Spleen (tissue), 11 donors: ENCODE results near the gene PLCD4. TPM values are rescaled to one million over a fixed set of nuclear protein-coding genes. Genes with fewer than 3 reads are reported as not detected.

Experiments used
- DNase-seq: peaks from one replicate; pipeline ENCODE4 v3.0.0-alpha.2; 2020
- H3K27ac ChIP-seq, 8 donors: fragments of 200-600 bp; sonication (generic) in 7 of 8; 1 replicate in 4 of 8; 2 replicates in 4 of 8; pipeline versions ENCODE4 v1.5.0 to v1.8.0; 2016 to 2021; ENCODE audit warnings: inconsistent platforms in 4 of 8, mild to moderate bottlenecking in 4 of 8, moderate library complexity in 1 of 8
- H3K27me3 ChIP-seq, 7 donors: fragments of 200-600 bp; sonication (generic) in 6 of 7; replicated peaks in 1 of 7; 1 replicate in 4 of 7; 2 replicates in 3 of 7; pipeline versions ENCODE4 v1.5.0 to v1.8.0; 2016 to 2021; ENCODE audit warnings: inconsistent platforms in 3 of 7, mild to moderate bottlenecking in 1 of 7
- H3K36me3 ChIP-seq, 6 donors: fragments of 200-600 bp; sonication (generic) in 5 of 6; 1 replicate in 4 of 6; 2 replicates in 2 of 6; pipeline versions ENCODE4 v1.5.0 to v1.8.0; 2016 to 2021; ENCODE audit warnings: inconsistent platforms in 2 of 6
- H3K4me1 ChIP-seq, 6 donors: fragments of 200-600 bp; sonication (generic) in 5 of 6; 1 replicate in 3 of 6; 2 replicates in 3 of 6; pipeline versions ENCODE4 v1.5.0 to v1.8.0; 2016 to 2021; ENCODE audit warnings: inconsistent platforms in 3 of 6
- H3K4me3 ChIP-seq, 8 donors: fragments of 200-600 bp; sonication (generic) in 7 of 8; 1 replicate in 4 of 8; 2 replicates in 4 of 8; pipeline versions ENCODE4 v1.5.0 to v1.8.0; 2016 to 2021; ENCODE audit warnings: inconsistent platforms in 4 of 8, mild to moderate bottlenecking in 4 of 8, moderate library complexity in 2 of 8
- H3K9me3 ChIP-seq, 8 donors: fragments of 200-600 bp; sonication (generic) in 7 of 8; 1 replicate in 4 of 8; 2 replicates in 4 of 8; pipeline versions ENCODE4 v1.5.0 to v1.8.0; 2016 to 2021; ENCODE audit warnings: inconsistent platforms in 4 of 8
- CTCF ChIP-seq, 11 experiments: fragments of 200-600 bp in 7 of 11; fragments of 450-650 bp in 4 of 11; sonication (generic) in 4 of 11; IDR thresholded peaks in 8 of 11; conservative IDR thresholded peaks in 3 of 11; 1 replicate in 7 of 11; 2 replicates in 4 of 11; pipeline versions ENCODE4 v1.4.0 to v1.8.0; 2016 to 2021; ENCODE audit warnings: antibody characterized with exemption in 11 of 11, inconsistent platforms in 4 of 11, mild to moderate bottlenecking in 1 of 11
- POLR2A ChIP-seq, 3 donors: fragments of 450-650 bp; IDR thresholded peaks; one replicate each; pipeline ENCODE4 v1.5.1; 2017; ENCODE audit warnings: antibody characterized with exemption in 3 of 3, mild to moderate bottlenecking in 1 of 3
- POLR2AphosphoS5 ChIP-seq, 3 donors: sonication (generic); formaldehyde crosslinking; IDR thresholded peaks; one replicate each; pipeline ENCODE4 v1.5.1; 2017; ENCODE audit warnings: antibody characterized with exemption in 3 of 3
- WGBS, 5 donors: extraction: QIAGEN DNeasy Blood & Tissue Kit in 3 of 5; methylation state at CpG; one replicate each; pipeline versions ENCODE4 v1.1.5 to v1.1.7; 2013 to 2018; 5-methylcytosine and 5-hydroxymethylcytosine counted together
- intact Hi-C: fragments of 100-400 bp; cut with DNase I; formaldehyde crosslinking; loops from one replicate; pipeline ENCODE4 v1.15.0; 2023; ENCODE audit warnings: low total_unique reads
- polyA plus RNA-seq, 3 donors: library from polyadenylated mRNA; stranded (reverse); fragments of 200-250 nt; gene quantifications; one replicate each; pipeline ENCODE4 v1.2.1, GENCODE V29; 2013
- total RNA-seq, 7 donors: library from RNA; depleted of rRNA in 3 of 7; stranded (reverse); fragments of >200 nt in 3 of 7; fragmentation: NEBNext Ultra II Directional in 4 of 7; extraction: Animal tissue kit (Norgen Biotek cat#: 25700) in 4 of 7; gene quantifications; one replicate each; pipeline versions ENCODE4 v1.1.0 to v1.2.1, GENCODE V29; 2016 to 2021
- donor health status: healthy with polysubstance abuse.
- donor health status: DM: no; HTN: no; CAD: no; lungs with moderate emphysema.
- donor health status: DM: no; HTN: no; CAD: no.
- donor health status: Bipolar disorder and iron deficiency.
- donor health status: healthy.
- donor health status: DM: no; HTN: no; CAD: no.
- donor health status: DM: yes; HTN: yes; CAD: no.

PLCD4 gene
- total and polyA plus RNA-seq, 10 donors: 0.13 to 0.92 (median 0.55) TPM

- intact Hi-C loops: loop anchor here (10.0 kb wide), 1 partner anchor 164 kb away; no protein-coding TSS in a partner anchor
- peak; percentile 91 for DNase-seq
- Histone ChIP-seq H3K4me3 (peak overlapping the region; percentile 52 to 93 (median 84)), H3K27me3 (no peaks in the 10 kb centered on the region), H3K9me3 (no peaks in the 10 kb centered on the region), H3K4me1 (peaks cover 29 to 88% (median 58%) of the 10 kb centered on the region in 6 donors), H3K36me3 (peaks cover 0 to 32% (median 11%) of the 10 kb centered on the region in 6 donors), H3K27ac (peak overlapping the region; percentile 89 to 97 (median 95))
- TF ChIP-seq CTCF (IDR thresholded peaks at IDR 0.05 in 8 of 11, conservative IDR thresholded peaks at IDR 0.05 in 3 of 11) (no peak), POLR2AphosphoS5 (IDR thresholded peaks at IDR 0.05) (peak in 2 of 3 donors; percentile 0 to 5)
- WGBS, 5 donors: 0% methylated on average over 30 to 31 of the region's 31 CpGs
Observed at GRCh38 chr2:218569038-218569431, 38.7 kb upstream of the PLCD4 start.

DNA sequence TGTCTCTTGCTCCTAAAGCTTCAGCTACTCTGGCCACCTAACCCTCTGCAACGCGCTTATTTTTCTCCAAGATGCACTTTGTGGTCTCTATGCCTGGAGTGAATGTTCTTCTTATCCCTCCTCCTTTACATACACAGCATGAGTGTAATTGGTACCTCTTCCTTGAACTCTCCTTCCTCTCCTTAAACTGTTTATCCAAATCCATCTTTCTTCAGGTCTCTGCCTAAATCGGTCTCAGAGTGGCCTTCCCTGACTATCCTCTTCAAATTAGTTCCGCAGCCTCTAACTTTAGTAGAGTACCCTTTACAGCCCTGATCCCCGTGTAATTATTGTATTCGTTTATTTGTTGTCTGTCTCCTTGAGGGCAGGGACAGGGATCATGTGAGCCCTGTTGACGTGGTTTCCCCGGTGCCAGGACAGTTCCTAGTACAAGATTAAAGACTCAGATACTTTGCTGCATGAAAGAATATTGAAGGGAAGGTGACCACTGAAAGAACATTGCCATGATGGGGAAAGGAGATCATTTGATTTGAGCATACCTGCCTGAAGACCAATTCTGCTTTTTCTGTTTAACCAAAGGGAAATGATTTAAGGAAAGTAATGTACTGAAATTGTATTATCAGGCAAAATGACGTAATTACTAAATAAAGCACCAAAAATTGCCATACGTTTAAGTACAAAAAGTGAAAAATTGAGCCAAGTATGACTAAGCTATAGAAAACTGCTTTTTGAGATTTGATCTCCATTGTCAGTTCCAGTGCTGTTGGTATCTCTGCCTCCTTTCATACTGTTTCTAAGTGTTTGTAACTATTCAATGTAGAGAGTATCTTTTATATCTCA, 37.8 kb upstream of the PLCD4 start:
- Histone ChIP-seq H3K4me3 (peak overlapping the region; percentile 52 to 93 (median 84)), H3K9me3 (no peaks in the 10 kb centered on the region), H3K36me3 (peaks cover 0 to 41% (median 16%) of the 10 kb centered on the region in 6 donors), H3K27me3 (no peaks in the 10 kb centered on the region), H3K4me1 (peaks cover 29 to 88% (median 64%) of the 10 kb centered on the region in 6 donors), H3K27ac (peak overlapping the region; percentile 89 to 97 (median 95))
- DNase-seq: no peak
- TF ChIP-seq POLR2AphosphoS5 (IDR thresholded peaks at IDR 0.05): peak in 1 of 3 donors; percentile 45
- TF ChIP-seq CTCF (IDR thresholded peaks at IDR 0.05 in 8 of 11, conservative IDR thresholded peaks at IDR 0.05 in 3 of 11): no peak
- WGBS, 5 donors: 7 to 10% (median 8%) methylated on average over 10 of the region's 10 CpGs
- intact Hi-C loops: loop anchor here (10.0 kb wide), 1 partner anchor 165 kb away; no protein-coding TSS in a partner anchor

DNA sequence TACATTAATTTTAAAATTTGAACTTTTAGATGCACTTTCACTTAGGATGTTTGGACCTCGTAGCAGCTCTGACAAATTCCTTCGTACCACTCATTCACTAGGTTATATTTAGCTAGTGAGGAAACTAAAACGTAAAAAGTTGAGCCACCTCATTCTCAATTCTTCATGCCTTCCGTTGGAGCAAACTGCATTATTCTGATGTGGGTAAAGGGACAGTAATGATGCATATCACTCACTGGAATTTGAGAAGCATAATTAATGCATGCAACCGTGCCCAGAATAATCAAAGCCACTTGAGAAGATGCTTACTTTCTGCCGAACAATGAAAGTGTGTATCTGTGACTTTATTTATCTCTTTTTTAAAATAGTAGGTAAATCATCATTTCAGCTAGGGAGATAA, 36.8 kb upstream of the PLCD4 start:
- Histone ChIP-seq H3K9me3 (no peaks in the 10 kb centered on the region), H3K4me1 (peaks cover 29 to 88% (median 65%) of the 10 kb centered on the region in 6 donors), H3K27ac (peak overlapping the region in 7 of 8 donors; percentile 89 to 97 (median 96)), H3K27me3 (no peaks in the 10 kb centered on the region), H3K4me3 (peak overlapping the region in 3 of 8 donors; percentile 82 to 88 (median 87)), H3K36me3 (peaks cover 0 to 46% (median 13%) of the 10 kb centered on the region in 6 donors)
- no peak for DNase-seq
- no peak for TF ChIP-seq POLR2AphosphoS5 (IDR thresholded peaks at IDR 0.05)
- TF ChIP-seq POLR2A (IDR thresholded peaks at IDR 0.05): no peak
- TF ChIP-seq CTCF (IDR thresholded peaks at IDR 0.05 in 8 of 11, conservative IDR thresholded peaks at IDR 0.05 in 3 of 11): no peak
- intact Hi-C loops: no loop called here
- 19 to 33% (median 30%) methylated on average over 6 of the region's 6 CpGs for WGBS, 5 donors

GRCh38 chr2:218576854-218577253, 30.8 kb upstream of the PLCD4 start:
- TF ChIP-seq POLR2A (IDR thresholded peaks at IDR 0.05) (no peak), POLR2AphosphoS5 (IDR thresholded peaks at IDR 0.05) (no peak), CTCF (IDR thresholded peaks at IDR 0.05 in 8 of 11, conservative IDR thresholded peaks at IDR 0.05 in 3 of 11) (no peak)
- Histone ChIP-seq H3K36me3 (peaks cover 0 to 79% (median 24%) of the 10 kb centered on the region in 6 donors), H3K4me3 (no peak overlapping the region), H3K9me3 (no peaks in the 10 kb centered on the region), H3K27me3 (no peaks in the 10 kb centered on the region), H3K4me1 (peaks cover 0 to 73% (median 31%) of the 10 kb centered on the region in 6 donors), H3K27ac (no peak overlapping the region)
- DNase-seq: no peak
- WGBS, 5 donors: 94 to 97% (median 95%) methylated on average over 4 of the region's 4 CpGs
- intact Hi-C loops: no loop called here
